Measurements from ENCODE around the gene CRELD2. TPM values are rescaled to one million over a fixed set of nuclear protein-coding genes. Genes with fewer than 3 reads are reported as not detected.

Gene CRELD2
- total and polyA plus RNA-seq, 2 of the 13 experiments (the other 11 are each of a cell fraction or from before 2014, with no cell fraction given), result 17.2 to 44.7 TPM

GRCh38 chr22:49958931-49959781, 40.7 kb downstream of the CRELD2 start (continued):
- 0 out of 2 replicates have a peak, but pooled peaks have one; percentile 6 for TF ChIP-seq ZNF639 (CRISPR knock-in tag; conservative IDR thresholded peaks at IDR 0.05)
- TF ChIP-seq SP4 (CRISPR knock-in tag; IDR thresholded peaks at IDR 0.05), result peak; percentile 60; the same call in 1 of the 2 replicates
- 0 out of 2 replicates have a peak, but pooled peaks have one; percentile 16 for TF ChIP-seq STAG1 (CRISPR knock-in tag; IDR thresholded peaks at IDR 0.05)
- peak; percentile 3 for TF ChIP-seq AGO1 (IDR thresholded peaks at IDR 0.05; ENCODE audit: low read depth, low read length, poor library complexity, severe bottlenecking)
- no peak for TF ChIP-seq CBX2 (IDR thresholded peaks at IDR 0.05; ENCODE audit: low read depth, low read length)
- peak; percentile 79; the same call in 1 of the 2 replicates for TF ChIP-seq CBX2 (CRISPR knock-in tag; IDR thresholded peaks at IDR 0.05; ENCODE audit: low read depth)
- no peak for TF ChIP-seq ZNF629 (CRISPR knock-in tag; conservative IDR thresholded peaks at IDR 0.05)
- TF ChIP-seq SP140L (CRISPR knock-in tag; IDR thresholded peaks at IDR 0.05; ENCODE audit: borderline replicate concordance), result no peak
- no peak for TF ChIP-seq RXRA (CRISPR knock-in tag; IDR thresholded peaks at IDR 0.05)
- TF ChIP-seq ZSCAN5A (CRISPR knock-in tag; IDR thresholded peaks at IDR 0.05; ENCODE audit: borderline replicate concordance), result no peak
- no peak for TF ChIP-seq KAT7 (CRISPR knock-in tag; IDR thresholded peaks at IDR 0.05; ENCODE audit: borderline replicate concordance)
- TF ChIP-seq SIX4 (CRISPR knock-in tag; IDR thresholded peaks at IDR 0.05), result no peak
- TF ChIP-seq ZNF530 (CRISPR knock-in tag; IDR thresholded peaks at IDR 0.05; ENCODE audit: low read depth), result no peak
- no peak for TF ChIP-seq ZNF496 (CRISPR knock-in tag; IDR thresholded peaks at IDR 0.05; ENCODE audit: insufficient replicate concordance)
- TF ChIP-seq CBX1 (IDR thresholded peaks at IDR 0.05; ENCODE audit: low read depth), result no peak
- no peak for TF ChIP-seq SNAPC4 (CRISPR knock-in tag; IDR thresholded peaks at IDR 0.05)
- TF ChIP-seq RNF219 (CRISPR knock-in tag; IDR thresholded peaks at IDR 0.05), result no peak; the same call in 1 of the 2 replicates
- TF ChIP-seq KLF13 (CRISPR knock-in tag; IDR thresholded peaks at IDR 0.05), result no peak

Data from HepG2 (cell line).